CD4-positive, alpha-beta T cell treated with Interleukin-10 for 1 hour (primary cell): ENCODE data around the gene UPF3A.
A peak's percentile ranks its signal among the peaks of the same experiment; 100 is the strongest.
"Not testable (repeated sequence)": the region's sequence is repeated elsewhere in the genome, so short reads cannot be mapped to it uniquely, and the experiment has no call there.

ENCODE experiments used
- DNase-seq: peaks from one replicate; pipeline ENCODE4 v3.0.0-alpha.2; 2020

UPF3A gene

DNA sequence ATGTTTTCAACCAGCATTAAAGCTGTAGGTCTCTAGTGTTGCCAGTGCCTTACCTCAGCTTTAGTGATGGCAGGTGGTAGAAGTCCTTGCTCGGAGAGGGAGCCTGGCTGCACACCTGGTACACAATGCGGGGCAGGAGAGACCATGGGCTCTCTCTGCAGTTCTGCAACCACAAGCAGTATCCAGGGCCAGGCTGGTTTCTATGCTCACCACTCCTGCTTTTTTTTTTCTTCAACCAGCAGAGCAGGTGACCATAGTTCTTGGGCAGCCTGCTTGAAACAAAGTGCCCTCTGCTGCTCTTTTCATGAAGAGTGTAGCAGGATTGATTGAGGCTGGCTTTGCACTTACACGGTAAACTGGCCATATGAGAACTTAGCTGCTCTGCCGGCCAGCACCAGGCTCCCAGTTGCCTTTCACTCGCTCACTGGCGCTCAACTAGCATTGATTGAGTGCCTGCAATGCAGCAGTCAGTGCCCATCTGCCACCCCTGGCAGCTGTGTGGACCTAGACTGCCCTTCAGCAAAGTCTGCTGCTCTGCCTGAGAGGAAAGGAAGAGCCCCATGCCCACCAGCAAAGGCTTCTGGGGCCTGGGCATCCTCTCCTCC, 28.5 kb downstream of the UPF3A start:
- DNase-seq: no peak

DNA sequence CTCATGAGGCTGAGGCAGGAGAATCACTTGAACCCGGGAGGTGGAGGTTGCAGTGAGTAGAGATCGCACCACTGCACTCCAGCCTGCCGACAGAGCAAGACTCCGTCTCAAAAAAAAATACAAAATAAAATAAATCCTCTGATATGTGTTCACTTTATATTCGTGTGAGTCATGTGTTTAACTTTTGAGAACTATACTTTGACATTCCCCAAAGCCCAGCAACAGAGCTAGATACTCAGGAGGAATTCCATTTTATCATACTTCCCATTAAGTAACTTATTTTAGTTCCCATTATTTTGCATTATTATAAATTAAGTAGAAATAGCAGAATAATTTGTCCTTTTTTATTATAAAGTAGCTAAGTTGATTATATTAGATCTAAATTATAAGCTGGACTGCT, 29.6 kb downstream of the UPF3A start:
- DNase-seq: no peak

DNA sequence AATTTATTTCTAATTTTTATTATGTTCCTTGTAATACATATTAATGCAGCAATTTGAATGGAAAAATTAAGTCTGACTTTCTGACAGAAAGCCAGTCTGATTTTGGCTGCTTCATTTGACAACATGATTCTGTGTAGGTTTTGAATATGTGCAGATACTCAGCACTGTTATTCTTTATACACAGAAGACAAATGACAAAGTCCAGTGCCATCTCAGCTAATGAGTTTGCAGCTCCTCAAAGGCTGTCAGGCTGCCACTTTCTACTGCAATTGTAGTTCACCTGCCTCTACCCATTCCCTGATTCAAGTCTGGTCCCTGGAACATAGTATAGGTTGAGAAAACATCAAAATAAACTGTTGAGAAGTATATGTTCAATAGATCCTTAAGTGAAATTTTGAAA, 30.0 kb downstream of the UPF3A start:
- DNase-seq: no peak

DNA sequence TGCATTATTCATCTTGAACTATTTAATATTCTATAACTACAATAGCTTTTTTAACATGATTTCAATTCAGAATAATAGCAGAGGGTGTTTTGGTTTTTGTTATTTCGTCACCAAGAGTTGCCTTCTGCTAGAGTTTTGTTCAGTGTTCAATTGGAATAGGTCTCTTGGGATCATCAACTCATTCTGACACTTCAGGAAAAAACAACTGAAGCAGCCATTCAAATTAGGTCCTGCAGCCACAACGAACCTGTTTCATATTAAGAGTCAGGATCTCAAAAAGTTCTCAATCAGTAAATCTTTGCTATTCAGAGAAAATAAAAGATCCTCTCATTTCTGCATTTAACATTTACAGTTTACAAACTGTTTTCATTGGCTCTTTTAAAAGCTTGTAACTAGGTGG, 30.5 kb downstream of the UPF3A start:
- DNase-seq: no peak

DNA sequence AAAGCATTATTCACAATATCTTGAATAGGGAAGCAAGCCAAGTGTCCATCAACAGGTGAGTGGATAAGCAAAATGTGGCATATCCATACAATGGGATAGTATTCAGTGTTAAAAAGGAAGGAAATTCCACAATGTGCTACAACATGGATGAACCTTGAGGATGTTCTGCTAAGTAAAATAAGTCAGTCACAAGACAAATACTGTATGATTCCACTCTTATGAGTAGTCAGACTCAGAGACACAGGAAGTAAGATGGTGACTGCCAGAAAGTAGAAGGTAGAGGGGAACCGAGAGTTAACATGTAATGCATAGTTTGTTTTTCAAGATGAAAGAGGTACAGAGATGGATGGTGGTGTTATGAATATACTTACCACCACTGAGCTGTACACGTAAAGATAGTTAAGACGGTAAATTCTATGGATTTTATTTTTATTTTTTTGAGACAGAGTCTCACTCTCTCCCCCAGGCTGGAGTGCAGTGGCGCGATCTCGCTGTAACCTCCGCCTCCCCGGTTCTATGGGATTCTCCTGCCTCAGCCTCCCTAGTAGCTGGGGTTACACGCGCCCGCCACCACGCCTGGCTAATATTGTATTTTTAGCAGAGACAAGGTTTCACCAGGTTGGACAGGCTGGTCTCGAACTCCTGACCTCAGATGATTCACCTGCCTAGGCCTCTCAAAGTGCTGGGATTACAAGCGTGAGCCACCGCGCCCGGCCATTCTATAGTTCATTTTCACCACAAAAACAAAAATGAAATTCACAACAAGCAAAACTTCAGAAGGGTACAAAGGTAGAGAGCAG, 31.9 kb downstream of the UPF3A start:
- DNase-seq: no peak

DNA sequence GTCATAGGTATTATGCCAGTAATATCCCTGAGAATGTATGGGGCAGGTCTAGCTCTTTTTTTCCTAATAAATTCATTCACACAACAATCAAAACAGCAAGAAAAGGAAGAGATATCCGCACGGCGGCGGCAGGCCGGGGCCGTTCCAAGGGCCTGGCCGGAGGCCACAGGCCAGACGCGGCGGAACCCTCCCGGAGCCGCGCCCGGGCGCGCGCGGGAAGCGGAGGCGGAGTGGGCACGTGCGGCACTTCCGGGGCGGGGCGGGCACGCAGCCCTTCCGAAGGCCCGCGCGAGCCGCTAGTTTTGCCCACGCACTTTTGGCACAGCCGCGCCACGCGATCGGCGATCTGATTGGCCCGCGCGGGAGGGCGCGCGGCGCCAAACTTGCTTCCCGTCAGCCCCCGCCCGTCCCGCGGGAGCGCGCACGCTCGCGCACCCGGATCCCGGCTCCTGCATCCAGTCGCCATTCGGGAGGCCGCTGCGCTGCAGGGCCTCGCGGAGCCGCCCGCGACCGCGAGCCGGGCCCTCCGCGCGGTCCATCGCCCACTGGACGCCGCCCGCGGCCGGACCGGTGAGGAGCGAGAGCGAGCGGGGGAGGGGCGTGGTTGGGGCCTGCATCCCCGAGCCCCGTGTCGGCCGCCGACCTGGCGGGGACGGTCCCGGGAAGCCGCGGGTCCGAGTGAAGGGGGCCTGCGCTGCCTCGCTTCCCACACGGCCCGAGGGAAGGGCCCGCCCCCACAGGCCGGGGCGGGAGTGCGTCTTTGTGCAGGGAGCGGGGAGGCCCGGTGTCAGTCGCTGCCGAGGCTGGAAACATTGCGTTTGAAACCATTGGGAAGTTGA, 32.9 kb downstream of the UPF3A start, which contains the start of gene CHAMP1:
Gene CHAMP1, plus strand, starts transcription at position 430 of the 839 bp plus-strand sequence. CDS start 9,340 bp downstream, outside the sequence.
- DNase-seq: peak; percentile 91

DNA sequence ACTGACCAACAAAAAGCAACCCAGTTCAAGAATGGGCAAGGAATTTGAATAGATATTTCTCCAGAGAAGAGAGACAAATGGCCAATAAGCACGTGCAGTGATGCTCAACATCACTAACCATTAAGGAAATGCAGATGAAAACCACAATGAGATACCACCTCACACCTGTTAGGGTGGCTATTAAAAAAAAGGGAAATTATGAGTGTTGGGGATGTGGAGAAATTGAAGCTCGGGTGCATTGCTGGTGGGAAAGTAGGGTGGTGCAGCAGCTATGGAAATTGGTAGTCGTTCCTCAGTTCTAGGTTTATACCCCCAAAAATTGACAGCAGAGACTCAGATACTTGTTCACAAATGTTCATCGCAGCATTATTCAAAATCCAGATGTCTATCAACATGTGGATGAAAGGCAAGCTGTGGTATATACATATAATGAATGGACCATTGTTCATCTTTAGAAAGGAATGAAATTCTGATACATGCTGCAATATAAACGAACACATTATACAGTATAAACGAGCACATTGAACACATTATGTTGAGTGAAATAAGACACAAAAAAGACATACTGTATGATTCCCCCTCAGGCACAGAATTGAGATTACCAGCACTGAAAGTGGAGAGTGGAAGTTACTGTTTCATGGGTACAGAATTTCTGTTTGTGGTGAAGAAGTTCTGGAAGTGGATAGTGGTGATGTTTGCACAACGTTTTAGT, 33.8 kb downstream of the UPF3A start:
- peak; percentile 29 for DNase-seq

DNA sequence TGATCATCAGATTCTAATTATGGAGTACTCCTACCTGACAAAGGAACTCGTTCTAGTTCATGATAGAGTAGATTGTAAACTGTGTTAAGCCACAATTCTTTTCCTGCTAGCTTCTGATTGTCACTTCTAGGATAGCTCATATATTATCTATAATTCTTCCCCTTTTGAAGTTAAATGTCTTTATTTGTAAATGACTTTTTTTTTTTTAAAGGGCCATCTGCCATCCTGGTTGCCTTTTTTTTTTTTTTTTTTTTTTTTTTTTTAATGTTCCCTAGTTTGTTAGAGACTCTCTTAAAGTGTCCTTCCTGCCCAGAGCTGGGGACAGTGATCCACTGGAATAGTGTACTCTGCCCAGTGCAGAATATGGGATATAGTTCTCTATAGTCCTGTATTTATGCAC, 37.2 kb downstream of the UPF3A start:
- no peak for DNase-seq

DNA sequence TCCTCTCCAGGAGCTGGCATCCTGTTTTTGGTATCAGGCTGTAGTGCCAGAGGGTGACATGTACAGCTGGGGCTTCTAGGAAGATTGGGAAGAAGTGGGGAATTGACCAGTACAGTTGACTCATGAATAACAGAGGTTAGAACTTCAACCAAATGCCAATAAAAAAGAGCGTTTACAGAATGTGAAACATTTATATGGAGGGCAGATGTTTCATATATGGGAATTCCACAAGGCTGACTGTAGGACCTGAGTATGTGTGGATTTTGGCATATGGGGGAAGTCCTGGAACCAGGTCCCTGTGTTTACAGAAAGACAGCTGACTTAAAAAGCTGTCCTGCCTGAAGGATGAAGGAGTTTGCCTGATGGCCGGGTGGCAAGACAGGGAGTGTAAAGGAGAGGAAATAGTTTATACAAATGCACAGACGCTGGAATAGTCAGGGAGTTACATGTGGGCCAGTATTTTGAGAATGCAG, 38.1 kb downstream of the UPF3A start:
- no peak for DNase-seq

DNA sequence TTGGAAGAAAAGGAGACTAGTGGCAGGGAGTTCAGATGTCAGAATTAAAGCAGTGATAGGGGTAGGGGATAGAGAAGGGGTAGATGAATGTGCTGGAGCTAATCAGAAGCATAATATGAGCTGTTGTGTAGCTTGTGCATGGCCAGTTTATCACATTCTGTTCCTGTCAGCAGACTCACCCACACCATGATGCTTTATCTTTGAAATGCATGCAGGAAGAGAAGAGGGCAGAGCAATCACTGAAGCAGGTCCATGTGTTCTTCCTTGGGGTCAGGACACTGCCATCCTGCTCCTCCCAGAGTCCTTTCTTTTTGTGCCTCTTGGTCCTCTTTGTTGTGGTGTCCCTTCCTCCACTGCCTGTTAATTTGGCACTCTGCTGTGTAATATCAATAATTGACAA, 38.7 kb downstream of the UPF3A start:
- no peak for DNase-seq

DNA sequence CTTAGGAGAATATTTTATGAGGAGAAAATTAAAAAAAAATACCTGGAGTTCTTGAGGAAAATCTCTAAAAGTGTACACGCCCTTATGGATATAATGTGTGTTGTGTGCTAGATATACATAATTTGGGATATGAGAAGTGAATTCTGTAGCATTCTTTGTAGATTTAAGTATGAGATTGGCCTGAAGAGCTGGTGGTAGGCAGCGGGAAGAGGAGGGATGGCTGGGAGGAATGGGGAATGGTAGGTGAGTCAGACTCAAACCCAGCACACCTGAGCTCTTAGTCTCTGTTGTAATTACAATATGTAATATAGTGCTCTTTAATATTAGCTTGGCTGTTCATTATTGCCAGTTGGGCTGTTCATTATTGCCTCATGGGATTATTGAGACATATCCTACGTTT, 39.9 kb downstream of the UPF3A start:
- DNase-seq: no peak

DNA sequence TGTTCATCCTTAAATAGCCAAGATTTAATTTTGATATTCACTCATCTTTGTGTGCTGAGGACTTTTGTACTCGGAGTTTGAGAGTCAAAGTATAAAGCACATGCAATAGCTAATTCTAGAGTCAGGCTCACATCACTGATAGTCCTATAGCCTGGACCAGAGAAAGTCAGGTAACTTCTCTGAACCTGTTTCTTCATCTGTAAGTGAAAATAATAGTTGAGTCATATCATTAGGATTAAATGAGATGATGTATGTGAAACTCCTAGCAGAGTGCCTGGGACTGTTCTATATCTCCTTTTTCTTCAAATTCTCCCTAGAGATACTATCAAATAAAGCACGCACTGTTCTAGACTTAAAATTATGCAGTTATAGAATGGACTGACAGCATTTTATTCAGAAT, 41.9 kb downstream of the UPF3A start:
- no peak for DNase-seq

DNA sequence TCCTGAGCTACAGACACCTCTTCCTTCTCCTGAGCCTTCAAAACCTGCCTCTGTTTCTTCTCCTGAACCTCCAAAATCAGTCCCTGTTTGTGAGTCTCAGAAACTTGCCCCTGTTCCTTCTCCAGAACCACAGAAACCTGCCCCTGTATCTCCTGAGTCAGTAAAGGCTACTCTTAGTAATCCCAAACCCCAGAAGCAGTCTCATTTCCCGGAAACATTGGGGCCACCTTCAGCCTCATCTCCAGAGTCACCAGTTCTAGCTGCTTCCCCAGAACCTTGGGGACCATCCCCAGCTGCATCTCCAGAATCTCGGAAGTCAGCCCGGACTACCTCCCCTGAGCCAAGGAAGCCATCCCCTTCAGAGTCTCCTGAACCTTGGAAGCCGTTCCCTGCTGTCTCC, 42.9 kb downstream of the UPF3A start:
- DNase-seq: no peak

DNA sequence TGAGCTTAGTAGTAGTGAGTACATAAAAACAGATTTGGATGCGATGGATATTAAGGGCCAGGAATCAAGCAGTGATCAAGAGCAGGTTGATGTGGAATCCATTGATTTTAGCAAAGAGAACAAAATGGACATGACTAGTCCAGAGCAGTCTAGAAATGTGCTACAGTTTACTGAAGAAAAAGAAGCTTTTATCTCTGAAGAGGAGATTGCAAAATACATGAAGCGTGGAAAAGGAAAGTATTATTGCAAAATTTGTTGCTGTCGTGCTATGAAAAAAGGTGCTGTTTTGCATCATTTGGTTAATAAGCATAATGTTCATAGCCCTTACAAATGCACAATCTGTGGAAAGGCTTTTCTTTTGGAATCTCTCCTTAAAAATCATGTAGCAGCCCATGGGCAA, 44.3 kb downstream of the UPF3A start:
- no peak for DNase-seq

DNA sequence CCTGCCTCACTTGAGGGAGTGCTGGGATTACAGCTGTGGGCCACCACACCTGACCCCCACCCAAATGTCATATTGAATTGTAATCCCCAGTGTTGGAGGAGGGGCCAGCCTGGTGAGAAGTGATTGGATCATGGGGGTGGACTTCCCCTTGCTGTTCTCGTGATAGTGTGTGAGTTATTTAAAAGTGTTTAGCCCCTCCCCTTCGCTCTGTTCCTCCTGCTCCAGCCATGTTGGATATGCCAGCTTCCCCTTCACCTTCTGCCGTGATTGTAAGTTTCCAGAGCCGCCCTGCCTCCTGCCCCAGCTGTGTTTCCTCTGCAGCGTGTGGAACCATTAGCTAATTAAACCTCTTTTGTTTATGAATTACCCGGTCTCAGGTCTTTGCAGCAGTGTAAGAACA, 46.6 kb downstream of the UPF3A start:
- DNase-seq: no peak

DNA sequence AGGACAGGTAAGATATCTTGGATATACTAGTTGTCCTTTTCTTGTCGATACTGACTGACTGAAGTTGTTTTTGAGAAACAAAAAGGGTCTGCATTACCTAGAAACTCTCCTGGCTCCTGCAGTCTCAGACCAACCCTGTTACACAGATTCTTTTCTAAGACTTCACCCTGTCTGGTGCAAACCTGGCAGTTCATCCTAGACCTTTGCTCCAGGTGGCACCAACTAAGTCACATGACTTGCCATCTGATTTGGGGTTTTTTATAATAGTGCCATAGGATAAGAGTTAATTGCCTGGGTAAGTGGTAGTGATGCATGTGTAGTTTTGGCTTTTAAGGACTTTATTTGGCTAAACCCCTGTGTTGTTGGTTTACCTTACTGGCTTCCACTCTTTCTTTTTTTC, 47.2 kb downstream of the UPF3A start:
- DNase-seq: no peak

DNA sequence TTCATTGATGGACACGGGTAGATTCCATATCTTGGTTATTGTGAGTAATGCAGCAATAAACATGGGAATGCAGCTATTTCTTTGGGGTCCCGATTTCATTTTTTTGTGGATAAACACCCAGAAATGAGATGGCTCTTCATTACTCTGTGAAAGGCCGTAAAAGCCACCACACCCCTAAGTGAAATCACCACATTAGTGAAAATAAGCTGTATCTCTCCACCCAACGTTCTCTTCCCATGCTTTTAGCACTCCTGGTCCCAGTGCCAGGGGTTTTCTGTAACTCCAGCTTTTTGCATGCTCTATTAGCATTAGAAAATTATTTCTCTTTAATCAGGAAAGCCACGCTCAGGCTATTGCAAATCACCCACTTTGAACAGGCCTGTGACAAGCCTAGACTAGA, 48.7 kb downstream of the UPF3A start:
- no peak for DNase-seq

DNA sequence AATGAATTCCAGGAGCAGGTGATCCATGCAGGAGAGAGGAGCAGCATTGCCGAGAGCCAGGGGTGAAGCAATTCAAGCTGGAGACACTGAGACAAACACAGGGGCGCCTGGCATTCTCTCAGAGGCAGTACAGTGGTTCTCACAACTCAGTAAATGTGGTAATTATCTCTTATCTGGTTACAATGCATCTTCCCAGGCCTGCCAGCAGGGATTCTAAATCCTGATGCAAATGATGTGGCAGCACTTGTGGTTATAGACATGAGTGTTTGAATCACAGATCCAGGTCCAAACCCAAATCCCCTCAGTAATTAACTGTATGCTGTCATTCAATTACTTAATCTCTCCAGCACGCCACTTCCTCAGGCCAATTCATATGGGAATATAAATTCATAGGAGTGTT, 52.5 kb downstream of the UPF3A start:
- DNase-seq: not testable (repeated sequence)

DNA sequence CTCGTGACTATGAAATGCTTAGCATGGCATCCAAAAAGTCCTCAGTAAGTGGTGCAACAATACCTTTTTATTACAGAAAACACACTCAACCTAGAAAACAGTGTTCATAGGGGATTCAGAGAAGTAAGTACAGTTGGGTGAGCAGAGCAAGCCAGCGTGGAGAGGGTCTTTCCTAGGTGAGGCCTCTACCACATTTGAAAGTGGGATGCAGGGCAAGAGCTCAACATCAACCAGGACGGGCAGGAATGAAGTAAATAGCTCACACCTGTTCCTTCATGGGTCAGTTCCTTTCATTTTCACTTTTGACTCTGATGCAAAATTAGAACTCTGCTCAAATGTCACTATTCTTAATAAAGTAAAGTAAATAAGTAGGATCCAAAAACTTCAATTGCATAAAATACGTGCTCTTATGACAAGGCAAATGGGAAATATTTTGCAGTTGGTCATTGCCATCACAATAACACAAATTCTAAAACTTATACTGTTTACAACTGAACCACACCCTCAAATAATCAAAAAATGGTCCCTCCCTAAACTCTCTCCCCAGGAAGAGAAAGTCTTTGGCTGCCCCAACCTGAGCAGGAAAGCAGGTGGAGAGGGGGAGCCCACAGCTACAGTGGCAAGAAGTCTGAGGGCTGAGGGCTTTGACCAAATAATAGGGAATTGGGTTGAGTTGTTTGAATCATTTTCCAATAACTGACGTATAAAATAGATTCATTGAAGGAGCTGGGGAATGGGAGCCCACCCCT, 53.1 kb downstream of the UPF3A start:
- DNase-seq: peak; percentile 9

DNA sequence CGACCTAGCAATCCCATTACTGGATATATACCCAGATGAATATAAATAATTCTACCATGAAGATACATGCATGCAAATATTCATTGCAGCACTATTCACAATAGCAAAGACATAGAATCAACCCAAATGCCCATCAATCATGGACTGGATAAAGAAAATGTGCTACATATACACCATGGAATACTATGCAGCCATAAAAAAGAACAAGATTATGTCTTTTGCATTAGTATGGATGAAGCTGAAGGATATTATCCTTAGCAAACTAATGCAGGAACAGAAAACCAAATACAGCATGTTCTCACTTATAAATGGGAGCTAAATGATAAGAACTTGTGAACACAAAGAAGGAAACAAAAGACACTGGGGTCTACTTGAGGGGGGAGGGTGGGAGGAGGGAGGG, 55.1 kb downstream of the UPF3A start:
- DNase-seq: not testable (repeated sequence)

DNA sequence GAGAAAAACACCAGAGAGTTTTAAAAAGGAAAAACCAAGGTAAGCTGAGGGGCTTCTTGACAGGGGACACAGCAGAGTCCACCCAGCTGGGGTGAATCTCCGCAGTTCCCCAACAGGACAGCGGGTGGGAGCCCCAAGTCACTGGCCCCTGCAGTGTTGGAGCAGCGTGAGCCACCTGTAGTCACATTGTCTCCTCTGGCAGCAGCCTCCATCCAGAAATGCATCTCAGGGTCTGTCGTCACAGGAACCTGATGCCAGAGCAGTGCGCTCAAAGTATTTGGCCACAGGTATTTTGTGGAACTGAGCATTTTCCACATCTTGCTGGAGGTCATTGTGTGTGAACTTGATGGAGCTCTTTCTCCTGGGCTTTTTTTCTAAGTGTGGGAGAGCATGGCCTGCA, 57.6 kb downstream of the UPF3A start:
- no peak for DNase-seq

DNA sequence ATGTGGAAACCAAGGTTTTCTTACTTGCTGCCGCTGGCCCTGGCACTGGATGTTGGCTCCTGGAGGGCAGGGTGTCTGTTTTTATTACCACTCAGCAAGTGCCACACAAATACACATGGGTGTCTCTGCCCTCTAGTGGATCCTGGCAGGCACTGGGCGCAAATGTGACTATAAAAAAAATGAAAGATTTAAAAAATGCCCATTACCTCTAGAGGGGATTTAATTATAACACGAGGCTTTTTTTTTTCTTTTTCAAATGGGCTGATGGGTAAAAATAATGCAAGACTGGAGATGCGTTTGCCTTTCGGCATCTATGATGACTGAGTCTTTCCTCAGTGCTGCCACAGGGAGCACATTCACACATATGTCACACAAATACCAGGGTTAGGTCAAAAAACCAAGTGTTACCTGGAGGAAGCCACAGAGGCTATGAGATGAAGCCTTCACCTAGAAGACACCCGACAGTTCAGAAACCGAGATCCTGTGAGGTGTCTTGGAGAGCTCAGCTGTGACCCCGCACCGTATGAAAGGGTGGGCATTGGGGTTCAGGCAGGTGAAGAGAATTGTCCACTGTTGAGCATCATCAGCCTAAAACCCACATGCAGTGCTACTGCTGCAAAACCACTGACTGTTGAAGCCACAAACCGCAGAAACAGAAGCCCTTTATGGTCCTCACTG, 58.6 kb downstream of the UPF3A start:
- peak; percentile 69 for DNase-seq
